Panc1 (cell line): ENCODE data around the gene RPS6KL1.

Experiments used
- POLR2AphosphoS5 ChIP-seq: IDR thresholded peaks from 2 replicates; pipeline ENCODE4 v1.6.1; 2012; ENCODE audit warnings: mild to moderate bottlenecking, low read depth, low read length, moderate library complexity
- SIN3A ChIP-seq: IDR thresholded peaks from 2 replicates; pipeline ENCODE4 v1.6.1; 2012; ENCODE audit warnings: low read depth, mild to moderate bottlenecking, low read length, moderate library complexity, borderline replicate concordance; ENCODE audit not compliant: insufficient read depth
- TCF7L2 ChIP-seq: IDR thresholded peaks from 2 replicates; pipeline ENCODE4 v1.6.1; 2011; ENCODE audit warnings: mild to moderate bottlenecking, low read depth, low read length, inconsistent platforms
- TF ChIP-seq, protein P1 (sequence below): fragments of 450-650 bp; IDR thresholded peaks from 2 replicates; pipeline ENCODE4 v1.5.1; 2017; ENCODE audit warnings: mild to moderate bottlenecking
- TF ChIP-seq, protein P2 (sequence below), 2 experiments: IDR thresholded peaks; 2 replicates each; pipeline ENCODE4 v1.6.1; 2011 to 2012; ENCODE audit warnings: low read depth in 2 of 2, control low read depth in 1 of 2, low read length in 1 of 2, mild to moderate bottlenecking in 1 of 2, moderate library complexity in 1 of 2; ENCODE audit not compliant: insufficient read depth in 1 of 2

DNA sequence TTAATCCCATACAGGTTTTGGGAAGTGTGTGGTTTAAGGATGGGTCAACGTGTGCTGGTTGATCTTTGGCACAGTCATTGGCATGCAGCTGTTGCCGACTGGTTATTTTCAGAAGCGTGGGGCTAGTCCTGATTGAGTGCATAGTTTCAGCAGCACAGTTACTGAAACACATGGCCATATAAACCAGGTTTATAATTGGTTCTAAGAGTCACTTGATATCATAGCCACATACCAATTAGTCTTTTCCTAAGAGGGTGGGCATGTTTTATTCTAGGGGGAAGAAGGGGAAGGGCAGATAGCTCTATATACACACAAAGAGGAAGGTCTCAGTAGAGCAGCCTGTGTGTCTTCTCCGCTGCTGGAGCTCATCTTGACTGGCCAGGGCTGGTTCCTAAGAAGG lies 11.0 kb upstream of the RPS6KL1 start:
- TF ChIP-seq, protein P1, sequence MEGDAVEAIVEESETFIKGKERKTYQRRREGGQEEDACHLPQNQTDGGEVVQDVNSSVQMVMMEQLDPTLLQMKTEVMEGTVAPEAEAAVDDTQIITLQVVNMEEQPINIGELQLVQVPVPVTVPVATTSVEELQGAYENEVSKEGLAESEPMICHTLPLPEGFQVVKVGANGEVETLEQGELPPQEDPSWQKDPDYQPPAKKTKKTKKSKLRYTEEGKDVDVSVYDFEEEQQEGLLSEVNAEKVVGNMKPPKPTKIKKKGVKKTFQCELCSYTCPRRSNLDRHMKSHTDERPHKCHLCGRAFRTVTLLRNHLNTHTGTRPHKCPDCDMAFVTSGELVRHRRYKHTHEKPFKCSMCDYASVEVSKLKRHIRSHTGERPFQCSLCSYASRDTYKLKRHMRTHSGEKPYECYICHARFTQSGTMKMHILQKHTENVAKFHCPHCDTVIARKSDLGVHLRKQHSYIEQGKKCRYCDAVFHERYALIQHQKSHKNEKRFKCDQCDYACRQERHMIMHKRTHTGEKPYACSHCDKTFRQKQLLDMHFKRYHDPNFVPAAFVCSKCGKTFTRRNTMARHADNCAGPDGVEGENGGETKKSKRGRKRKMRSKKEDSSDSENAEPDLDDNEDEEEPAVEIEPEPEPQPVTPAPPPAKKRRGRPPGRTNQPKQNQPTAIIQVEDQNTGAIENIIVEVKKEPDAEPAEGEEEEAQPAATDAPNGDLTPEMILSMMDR: no peak
- TF ChIP-seq POLR2AphosphoS5 (no peak), SIN3A (no peak), TCF7L2 (no peak)
- TF ChIP-seq, protein P2, sequence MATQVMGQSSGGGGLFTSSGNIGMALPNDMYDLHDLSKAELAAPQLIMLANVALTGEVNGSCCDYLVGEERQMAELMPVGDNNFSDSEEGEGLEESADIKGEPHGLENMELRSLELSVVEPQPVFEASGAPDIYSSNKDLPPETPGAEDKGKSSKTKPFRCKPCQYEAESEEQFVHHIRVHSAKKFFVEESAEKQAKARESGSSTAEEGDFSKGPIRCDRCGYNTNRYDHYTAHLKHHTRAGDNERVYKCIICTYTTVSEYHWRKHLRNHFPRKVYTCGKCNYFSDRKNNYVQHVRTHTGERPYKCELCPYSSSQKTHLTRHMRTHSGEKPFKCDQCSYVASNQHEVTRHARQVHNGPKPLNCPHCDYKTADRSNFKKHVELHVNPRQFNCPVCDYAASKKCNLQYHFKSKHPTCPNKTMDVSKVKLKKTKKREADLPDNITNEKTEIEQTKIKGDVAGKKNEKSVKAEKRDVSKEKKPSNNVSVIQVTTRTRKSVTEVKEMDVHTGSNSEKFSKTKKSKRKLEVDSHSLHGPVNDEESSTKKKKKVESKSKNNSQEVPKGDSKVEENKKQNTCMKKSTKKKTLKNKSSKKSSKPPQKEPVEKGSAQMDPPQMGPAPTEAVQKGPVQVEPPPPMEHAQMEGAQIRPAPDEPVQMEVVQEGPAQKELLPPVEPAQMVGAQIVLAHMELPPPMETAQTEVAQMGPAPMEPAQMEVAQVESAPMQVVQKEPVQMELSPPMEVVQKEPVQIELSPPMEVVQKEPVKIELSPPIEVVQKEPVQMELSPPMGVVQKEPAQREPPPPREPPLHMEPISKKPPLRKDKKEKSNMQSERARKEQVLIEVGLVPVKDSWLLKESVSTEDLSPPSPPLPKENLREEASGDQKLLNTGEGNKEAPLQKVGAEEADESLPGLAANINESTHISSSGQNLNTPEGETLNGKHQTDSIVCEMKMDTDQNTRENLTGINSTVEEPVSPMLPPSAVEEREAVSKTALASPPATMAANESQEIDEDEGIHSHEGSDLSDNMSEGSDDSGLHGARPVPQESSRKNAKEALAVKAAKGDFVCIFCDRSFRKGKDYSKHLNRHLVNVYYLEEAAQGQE (IDR thresholded peaks at IDR 0.05; ENCODE audit: insufficient read depth in 1 of 2, low read depth in 2 of 2, low read length in 1 of 2): no peak
